IPS DF 19.7 (cell line): ENCODE measurements around the gene OVOL2.

Experiments
- DNase-seq: peaks from one replicate; pipeline ENCODE4 v3.0.0-alpha.2; 2013; ENCODE audit warnings: low read depth, low spot score

Gene OVOL2

GRCh38 chr20:18012901-18013300, 44.8 kb downstream of the OVOL2 start:
- no peak for DNase-seq

DNA sequence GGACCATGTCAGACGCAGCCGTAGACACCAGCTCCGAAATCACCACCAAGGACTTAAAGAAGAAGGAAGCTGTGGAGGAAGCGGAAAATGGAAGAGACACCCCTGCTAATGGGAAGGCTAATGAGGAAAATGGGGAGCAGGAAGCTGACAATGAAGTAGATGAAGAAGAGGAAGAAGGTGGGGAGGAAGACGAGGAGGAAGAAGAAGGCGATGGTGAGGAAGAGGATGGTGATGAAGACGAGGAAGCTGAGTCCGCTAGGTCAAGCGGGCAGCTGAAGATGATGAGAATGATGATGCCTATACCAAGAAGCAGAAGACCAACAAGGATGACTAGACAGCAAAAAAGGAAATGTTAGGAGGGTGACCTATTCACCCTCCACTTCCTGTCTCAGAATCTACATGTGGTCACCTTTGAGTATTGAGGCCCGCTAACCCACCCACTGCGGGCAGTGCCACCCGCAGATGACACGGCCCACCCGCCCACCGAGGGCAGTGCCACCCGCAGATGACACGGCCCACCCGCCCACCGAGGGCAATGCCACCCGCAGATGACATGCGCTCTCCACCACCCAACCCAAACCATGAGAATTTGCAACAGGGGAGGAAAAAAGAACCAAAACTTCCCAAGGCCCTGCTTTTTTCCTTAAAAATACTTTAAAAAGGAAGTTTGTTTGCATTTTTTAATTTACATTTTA, 45.6 kb downstream of the OVOL2 start:
- DNase-seq, result no peak

DNA sequence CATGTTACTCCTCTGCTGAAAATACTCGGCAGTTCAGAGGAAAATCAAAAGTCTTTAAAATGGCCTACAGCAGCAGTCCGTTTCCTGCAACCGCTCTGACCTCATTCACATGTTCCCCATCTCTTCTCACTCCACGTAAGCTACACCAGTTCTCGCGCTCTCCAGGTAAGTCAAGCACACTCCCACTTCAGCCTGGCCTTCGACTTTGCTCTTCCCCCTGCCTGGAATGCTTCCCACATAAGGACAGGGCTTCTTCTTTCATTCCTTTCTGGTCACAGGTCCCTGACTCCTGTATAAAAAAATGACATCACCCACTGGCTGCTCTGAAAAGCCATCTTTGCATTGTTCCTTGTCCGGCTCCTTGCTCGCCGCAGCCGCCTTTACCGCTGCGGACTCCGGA, 46.2 kb downstream of the OVOL2 start:
- no peak for DNase-seq

DNA sequence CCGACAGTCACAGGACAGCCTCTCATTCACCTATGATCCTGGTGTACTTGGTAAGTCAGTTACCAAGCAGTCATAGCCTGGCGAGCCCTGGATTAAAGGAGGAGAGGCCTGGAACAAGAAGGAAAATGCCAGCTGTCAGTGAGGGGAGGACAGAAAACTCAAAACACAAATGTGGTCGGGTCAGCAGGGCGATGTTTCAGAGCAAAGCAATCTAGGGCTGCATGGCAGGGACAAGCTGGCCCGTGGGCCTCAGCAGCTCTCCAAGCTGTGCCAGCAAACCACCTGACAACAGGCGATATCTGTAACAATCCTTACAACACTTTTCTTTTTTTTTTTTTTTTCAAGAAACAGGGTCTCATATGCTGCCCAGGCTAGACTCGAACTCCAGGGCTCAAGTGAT, 48.6 kb downstream of the OVOL2 start:
- DNase-seq, result no peak

GRCh38 chr20:18007534-18008292, 50.0 kb downstream of the OVOL2 start:
- no peak for DNase-seq

GRCh38 chr20:18006684-18007083, 51.0 kb downstream of the OVOL2 start:
- no peak for DNase-seq

DNA sequence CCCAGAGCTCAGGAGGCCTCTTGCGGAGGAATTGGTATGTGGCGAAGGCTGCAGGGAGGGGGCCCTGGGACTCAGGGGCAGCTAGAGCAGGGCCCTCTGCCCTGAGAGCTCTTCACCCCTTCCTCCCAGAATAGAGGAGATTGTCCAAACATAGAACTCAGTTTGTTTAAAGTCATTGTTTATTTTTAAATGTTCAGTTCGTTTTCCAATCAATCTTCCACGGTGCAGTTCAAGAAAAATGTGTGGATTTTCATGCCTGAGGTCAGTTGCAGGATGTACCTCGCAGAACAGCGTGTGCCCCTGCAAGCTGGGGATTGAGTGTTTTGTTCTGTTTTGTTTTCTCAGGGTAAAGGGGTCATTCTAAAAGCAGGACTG, 51.7 kb downstream of the OVOL2 start:
- DNase-seq, result no peak

- peak; percentile 23 for DNase-seq
These were observed 52.3 kb downstream of the OVOL2 start for GRCh38 chr20:18005170-18005989.

- no peak for DNase-seq
These were observed 53.2 kb downstream of the OVOL2 start for GRCh38 chr20:18004384-18005031.

GRCh38 chr20:18003897-18004296, 53.8 kb downstream of the OVOL2 start:
- no peak for DNase-seq

DNA sequence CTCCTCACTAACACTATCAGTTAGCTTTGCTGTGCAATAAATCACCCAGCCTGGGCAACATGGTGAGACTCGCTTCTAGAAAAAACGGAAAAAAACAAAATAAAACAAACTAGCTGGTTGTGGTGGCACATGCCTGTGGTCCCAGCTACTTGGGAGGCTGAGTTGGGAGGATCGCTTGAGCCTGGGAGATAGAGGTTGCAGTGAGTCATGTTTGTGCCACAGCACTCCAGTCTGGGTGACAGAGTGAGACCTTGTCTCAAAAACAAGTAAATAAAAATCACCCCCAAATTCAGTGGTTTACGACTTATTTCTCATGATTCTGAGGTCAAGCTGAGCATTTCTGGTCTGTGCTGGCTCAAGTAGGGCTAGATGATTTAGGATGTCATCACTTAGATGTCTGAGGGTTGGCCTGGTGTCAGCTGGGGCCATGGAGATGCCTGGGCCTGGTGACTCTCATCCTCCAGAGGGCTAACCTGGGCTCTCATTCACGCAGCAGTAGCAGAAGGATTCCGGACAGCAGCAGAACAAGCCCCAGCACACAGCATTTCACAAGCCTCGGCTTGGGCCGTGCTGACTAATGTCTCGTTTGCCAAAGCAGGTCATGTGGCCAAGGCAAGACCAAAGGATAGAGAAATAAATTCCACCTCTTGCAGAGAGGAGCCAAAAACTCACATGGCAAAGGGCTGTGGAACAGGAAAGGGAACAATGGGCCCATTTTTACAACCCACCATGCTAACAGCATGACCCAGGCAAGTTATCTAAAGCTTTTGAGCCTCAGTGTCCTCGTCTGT, 56.4 kb downstream of the OVOL2 start:
- DNase-seq, result no peak

- no peak for DNase-seq
These were observed 58.1 kb downstream of the OVOL2 start for GRCh38 chr20:17999566-17999965.

DNA sequence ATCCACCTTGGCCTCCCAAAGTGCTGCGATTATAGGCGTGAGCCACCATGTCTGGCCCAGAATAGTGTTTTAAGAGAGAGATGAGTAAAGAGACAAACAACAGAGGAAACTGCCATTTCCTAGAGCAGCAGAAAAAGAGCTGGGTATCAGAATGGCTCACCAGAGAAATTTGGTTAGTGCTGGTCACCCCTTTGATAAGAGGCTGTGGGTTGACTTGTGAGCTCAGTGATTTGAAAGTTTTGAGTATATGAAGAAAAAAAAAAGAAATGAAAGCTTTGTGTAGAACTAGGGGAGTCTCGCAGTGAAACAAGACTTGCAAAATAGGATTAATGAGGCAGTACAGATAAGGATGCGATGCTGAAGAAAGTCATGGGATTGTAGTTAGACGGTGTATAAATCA, 59.3 kb downstream of the OVOL2 start:
- no peak for DNase-seq

GRCh38 chr20:17995967-17996819, 61.5 kb downstream of the OVOL2 start:
- no peak for DNase-seq

DNA sequence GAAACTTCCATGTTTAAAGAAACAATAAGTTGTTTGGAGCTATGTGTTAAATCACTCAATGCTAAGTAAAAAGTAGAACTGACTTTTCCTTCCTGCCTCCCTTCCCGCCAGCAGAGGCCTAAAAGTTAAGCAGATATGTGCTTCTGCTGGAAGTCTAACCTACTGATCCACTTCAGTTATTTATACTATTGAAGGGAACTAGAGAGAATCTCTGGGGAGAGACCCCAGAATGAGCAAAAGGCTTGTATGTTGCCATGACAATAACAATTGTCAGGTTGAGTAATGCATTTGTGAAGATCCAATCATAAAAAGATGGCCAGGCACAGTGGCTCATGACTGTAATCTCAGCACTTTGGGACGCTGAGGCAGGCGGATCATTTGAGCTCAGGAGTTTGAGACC, 64.2 kb downstream of the OVOL2 start:
- no peak for DNase-seq

- DNase-seq, result no peak
These were observed 64.7 kb downstream of the OVOL2 start for GRCh38 chr20:17992847-17993513.

DNA sequence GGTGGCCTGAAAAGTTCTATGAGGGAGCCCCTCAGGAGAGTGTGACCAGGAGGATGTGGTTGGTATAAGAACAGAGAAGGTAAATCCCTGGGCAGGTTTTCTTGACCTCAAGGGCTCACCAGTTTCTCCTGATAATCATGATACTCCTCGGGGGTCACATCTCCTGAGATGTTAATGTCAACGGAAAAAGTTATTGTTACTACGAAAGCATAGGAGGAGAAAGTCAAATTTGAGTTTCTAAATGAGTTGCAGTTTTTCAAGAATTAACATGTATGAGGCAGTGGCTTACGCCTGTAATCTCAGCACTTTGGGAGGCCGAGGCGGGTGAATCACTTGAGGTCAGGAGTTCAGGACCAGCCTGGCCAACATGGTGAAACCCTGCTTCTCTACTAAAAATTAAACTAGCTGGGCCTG, 65.5 kb downstream of the OVOL2 start:
- no peak for DNase-seq

- DNase-seq, result no peak
These were observed 67.3 kb downstream of the OVOL2 start for GRCh38 chr20:17990278-17990972.

DNA sequence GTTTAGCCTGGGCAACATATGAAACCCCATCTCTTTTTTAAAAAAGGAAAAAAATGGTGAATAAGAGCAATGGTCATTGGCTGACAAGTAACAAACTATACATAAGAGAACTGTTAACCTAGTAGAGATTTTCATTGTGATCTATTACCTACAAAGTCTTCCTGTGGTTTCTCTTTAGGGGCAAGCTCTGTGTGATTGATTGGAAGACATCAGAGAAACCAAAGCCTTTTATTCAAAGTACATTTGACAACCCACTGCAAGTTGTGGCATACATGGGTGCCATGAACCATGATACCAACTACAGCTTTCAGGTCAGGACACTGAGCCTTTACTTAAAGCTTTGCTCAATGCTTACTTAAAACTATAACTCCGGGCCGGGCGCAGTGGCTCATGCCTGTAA, 69.7 kb downstream of the OVOL2 start:
- DNase-seq, result no peak
